GM23338 (cell line): ENCODE results near the gene OPRL1. TPM values are rescaled to one million over a fixed set of nuclear protein-coding genes. Genes with fewer than 3 reads are reported as not detected.

Experiments
- ATAC-seq: fragments of 200-7000 bp; cut with Tn5 transposase; 3 replicates; pipeline ENCODE4 v1.9.1; 2020
- DNase-seq: peaks from one replicate; pipeline ENCODE4 v3.0.0-alpha.2; 2015; ENCODE audit warnings: low spot score
- H2AFZ ChIP-seq: fragments of 200-600 bp; sonication (generic); 2 replicates; pipeline ENCODE4 v1.8.0; 2016; ENCODE audit warnings: antibody characterized with exemption, mild to moderate bottlenecking, moderate library complexity
- H3F3A ChIP-seq: fragments of 200-600 bp; sonication (generic); replicated peaks from 2 replicates; pipeline ENCODE4 v1.8.0; 2017; ENCODE audit warnings: antibody characterized with exemption, mixed run types, low read depth
- H3K27ac ChIP-seq: fragments of 200-600 bp; sonication (generic); 2 replicates; pipeline ENCODE4 v1.6.1; 2016; ENCODE audit warnings: low read depth
- H3K27me3 ChIP-seq: fragments of 200-600 bp; sonication (generic); 2 replicates; pipeline ENCODE4 v1.8.0; 2016; ENCODE audit warnings: mild to moderate bottlenecking, mixed run types, moderate library complexity; ENCODE audit not compliant: insufficient read depth
- H3K36me3 ChIP-seq: fragments of 200-600 bp; sonication (generic); 2 replicates; pipeline ENCODE4 v1.8.0; 2016; ENCODE audit warnings: mild to moderate bottlenecking; ENCODE audit not compliant: insufficient read depth
- H3K4me1 ChIP-seq: fragments of 200-600 bp; sonication (generic); 2 replicates; pipeline ENCODE4 v1.8.0; 2016; ENCODE audit warnings: mild to moderate bottlenecking, moderate library complexity; ENCODE audit not compliant: insufficient read depth
- H3K4me2 ChIP-seq: fragments of 200-600 bp; sonication (generic); 2 replicates; pipeline ENCODE4 v1.7.1; 2017; ENCODE audit warnings: mixed run types
- H3K4me3 ChIP-seq: fragments of 200-600 bp; sonication (generic); 2 replicates; pipeline ENCODE4 v1.6.1; 2016; ENCODE audit warnings: mixed run types
- H3K79me2 ChIP-seq: fragments of 200-600 bp; sonication (generic); replicated peaks from 2 replicates; pipeline ENCODE4 v1.8.0; 2017; ENCODE audit warnings: mild to moderate bottlenecking; ENCODE audit not compliant: insufficient read depth
- H3K9me2 ChIP-seq: fragments of 200-600 bp; sonication (generic); 2 replicates; pipeline ENCODE4 v1.8.0; 2017; ENCODE audit not compliant: insufficient read depth
- H4K20me1 ChIP-seq: fragments of 200-600 bp; sonication (generic); replicated peaks from 2 replicates; pipeline ENCODE4 v1.8.0; 2017; ENCODE audit warnings: mild to moderate bottlenecking; ENCODE audit not compliant: insufficient read depth
- H3K27ac Mint-ChIP-seq: 2 replicates; pipeline ENCODE4 v1.8.0; 2020; ENCODE audit warnings: inconsistent platforms, mild to moderate bottlenecking, moderate library complexity, mixed read lengths
- H3K27me3 Mint-ChIP-seq: 3 replicates; pipeline ENCODE4 v1.8.0; 2022; ENCODE audit warnings: low read depth, mild to moderate bottlenecking, moderate library complexity, mixed read lengths, inconsistent platforms; ENCODE audit not compliant: insufficient read depth, poor library complexity
- H3K36me3 Mint-ChIP-seq: 3 replicates; pipeline ENCODE4 v1.8.0; 2021; ENCODE audit warnings: low read depth, mild to moderate bottlenecking, inconsistent platforms, moderate library complexity, mixed read lengths
- H3K4me1 Mint-ChIP-seq: 3 replicates; pipeline ENCODE4 v1.8.0; 2020; ENCODE audit warnings: mild to moderate bottlenecking, inconsistent platforms, mixed read lengths
- H3K4me3 Mint-ChIP-seq: 3 replicates; pipeline ENCODE4 v1.8.0; 2021; ENCODE audit warnings: moderate library complexity, mild to moderate bottlenecking, inconsistent platforms, mixed read lengths
- H3K9me3 Mint-ChIP-seq: 3 replicates; pipeline ENCODE4 v1.8.0; 2020; ENCODE audit warnings: moderate library complexity, mild to moderate bottlenecking, inconsistent platforms, mixed read lengths
- CREB1 ChIP-seq: fragments of 250-450 bp; sonication (Bioruptor Pico); IDR thresholded peaks from 2 replicates; pipeline ENCODE4 v1.5.0; 2020; ENCODE audit warnings: low read depth, mild to moderate bottlenecking, moderate library complexity
- JUNB ChIP-seq: IDR thresholded peaks from one replicate; pipeline ENCODE4 v1.6.1; 2016; ENCODE audit warnings: antibody characterized with exemption; ENCODE audit not compliant: unreplicated experiment
- NANOG ChIP-seq: IDR thresholded peaks from 2 replicates; pipeline ENCODE4 v1.6.1; 2016; ENCODE audit warnings: antibody characterized with exemption, borderline replicate concordance
- POLR2AphosphoS5 ChIP-seq: IDR thresholded peaks from 2 replicates; pipeline ENCODE4 v1.6.1; 2016; ENCODE audit warnings: antibody characterized with exemption, low read depth
- ZNF331 ChIP-seq: fragments of 250-450 bp; sonication (Bioruptor Pico); IDR thresholded peaks from 2 replicates; pipeline ENCODE4 v1.5.0; 2020; ENCODE audit warnings: low read depth, mild to moderate bottlenecking, moderate library complexity
- ZNF462 ChIP-seq: fragments of 250-450 bp; sonication (Bioruptor Pico); IDR thresholded peaks from 2 replicates; pipeline ENCODE4 v1.5.0; 2020; ENCODE audit warnings: mild to moderate bottlenecking, moderate library complexity
- polyA plus RNA-seq: library from polyadenylated mRNA; unstranded; fragments of >200 nt; fragmentation: Nextera tagmentation; extraction: Ambion mirVana; gene quantifications from 2 replicates; pipeline ENCODE4 v1.2.1, GENCODE V29; 2016
- total RNA-seq: library from RNA; depleted of rRNA; stranded (reverse); fragments of >200 nt; shearing (Covaris generic); gene quantifications from 2 replicates; pipeline ENCODE4 v1.2.3, GENCODE V29; 2014

Gene OPRL1
- total and polyA plus RNA-seq, 2 experiments from 2014 or later: 0.27 to 1.1 TPM

DNA sequence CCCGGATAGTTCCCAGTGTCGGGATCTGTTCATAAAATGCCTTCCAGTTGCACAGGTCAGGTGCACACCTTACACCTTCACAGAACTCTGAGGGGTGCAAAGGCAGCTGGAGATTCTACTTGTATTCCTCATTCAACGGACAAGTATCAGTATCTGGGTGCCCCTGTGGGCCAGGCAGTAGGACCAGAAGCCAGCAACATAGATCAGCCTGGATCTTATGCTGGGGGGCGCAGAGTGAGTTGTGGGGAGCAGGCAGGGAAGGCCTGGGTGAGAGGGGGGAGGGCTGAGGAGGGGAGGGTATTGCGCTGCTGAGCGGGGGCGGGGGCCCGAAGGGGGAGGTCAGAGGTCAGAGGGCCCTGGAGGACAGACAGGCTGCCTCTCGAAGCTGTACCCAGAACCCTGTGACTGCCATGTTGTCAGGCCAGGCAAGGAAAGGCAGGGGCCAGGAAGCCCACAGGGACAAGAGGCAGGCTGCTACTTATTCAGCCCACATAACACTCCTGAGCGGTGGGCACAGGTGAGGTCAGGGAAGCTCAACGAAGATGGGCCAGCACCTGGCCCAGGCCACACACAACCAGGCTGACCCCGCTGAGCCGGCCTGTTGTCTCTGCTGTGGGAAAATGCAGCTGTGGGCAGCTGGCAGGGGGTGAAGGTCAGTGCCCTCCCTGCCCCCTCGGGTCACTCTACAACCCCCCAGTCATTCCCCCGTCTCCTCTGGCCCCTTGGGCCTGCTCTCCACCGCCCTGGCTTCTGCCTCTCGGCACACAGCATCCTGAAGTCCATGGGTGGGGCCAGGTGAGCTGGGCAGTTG is 1.1 kb downstream of the OPRL1 start (continued):
- TF ChIP-seq ZNF462 (CRISPR knock-in tag) (no peak), CREB1 (CRISPR knock-in tag) (no peak), POLR2AphosphoS5 (no peak), JUNB (no peak), ZNF331 (CRISPR knock-in tag) (no peak)

GRCh38 chr20:64081624-64081964 is 1.7 kb downstream of the OPRL1 start:
- TF ChIP-seq NANOG: no peak
- H3K4me3 Mint-ChIP-seq: peak overlapping the region; percentile 21; the same call in 1 of the 3 replicates
- H3K4me1 Mint-ChIP-seq: peaks cover 33% of the 10 kb centered on the region
- peaks cover 50% of the 10 kb centered on the region for H3K27me3 ChIP-seq
- no peaks in the 10 kb centered on the region for H4K20me1 ChIP-seq
- no peak overlapping the region for H3K27ac ChIP-seq
- H3F3A ChIP-seq: 0 out of 2 replicates have a peak, but pooled peaks cover 7% of the 10 kb centered on the region
- H3K36me3 Mint-ChIP-seq: no peaks in the 10 kb centered on the region; the same call in 2 of the 3 replicates
- peaks cover 27% of the 10 kb centered on the region; the same call in 1 of the 2 replicates for H3K4me1 ChIP-seq
- ATAC-seq (no peak), DNase-seq (no peak)
- H3K79me2 ChIP-seq: no peaks in the 10 kb centered on the region
- H3K27ac Mint-ChIP-seq: no peak overlapping the region
- peaks cover 3% of the 10 kb centered on the region; the same call in 1 of the 3 replicates for H3K9me3 Mint-ChIP-seq
- no peak overlapping the region for H3K4me2 ChIP-seq
- no peaks in the 10 kb centered on the region for H3K36me3 ChIP-seq
- H3K9me2 ChIP-seq: no peaks in the 10 kb centered on the region
- H3K4me3 ChIP-seq: no peak overlapping the region
- H2AFZ ChIP-seq: no peak overlapping the region
- peaks cover 50% of the 10 kb centered on the region for H3K27me3 Mint-ChIP-seq
